Keratinocyte (primary cell): ENCODE measurements around the gene MSI2.

Experiments used
- EZH2 ChIP-seq: IDR thresholded peaks from one replicate; pipeline ENCODE4 v1.6.1; 2012; ENCODE audit warnings: inconsistent platforms, mild to moderate bottlenecking, low read length, moderate library complexity
- TF ChIP-seq, protein P1 (sequence below), 3 experiments: IDR thresholded peaks in 1 of 3; conservative IDR thresholded peaks in 1 of 3; optimal IDR thresholded peaks in 1 of 3; 2 replicates in 2 of 3; 3 replicates in 1 of 3; pipeline versions ENCODE3 to v1.5.1; 2011; ENCODE audit warnings: low read length in 3 of 3, mild to moderate bottlenecking in 3 of 3, moderate library complexity in 2 of 3, control low read depth in 1 of 3, inconsistent platforms in 1 of 3; ENCODE audit not compliant: insufficient read depth in 2 of 3; ENCODE audit errors: extremely low read depth in 1 of 3

DNA sequence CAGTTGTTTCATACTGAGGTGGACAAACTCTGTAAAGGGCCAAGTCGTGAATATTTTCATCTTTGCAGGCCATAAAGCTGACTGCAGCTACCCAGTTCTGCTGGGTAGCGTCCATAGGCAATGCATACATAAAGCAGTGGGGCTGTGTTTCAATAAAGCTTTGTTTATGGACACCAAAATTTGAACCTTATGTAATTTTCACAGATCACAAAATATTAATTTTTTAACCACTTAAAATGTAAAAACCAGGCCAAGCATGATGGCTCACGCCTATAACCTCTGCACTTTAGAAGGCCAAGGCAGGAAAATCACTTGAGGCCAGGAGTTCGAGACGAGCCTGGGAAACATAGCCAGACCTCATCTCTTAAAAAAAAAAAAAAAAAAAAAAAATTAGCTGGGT, 340.8 kb downstream of the MSI2 start:
- TF ChIP-seq EZH2 = no peak
- TF ChIP-seq, protein P1, sequence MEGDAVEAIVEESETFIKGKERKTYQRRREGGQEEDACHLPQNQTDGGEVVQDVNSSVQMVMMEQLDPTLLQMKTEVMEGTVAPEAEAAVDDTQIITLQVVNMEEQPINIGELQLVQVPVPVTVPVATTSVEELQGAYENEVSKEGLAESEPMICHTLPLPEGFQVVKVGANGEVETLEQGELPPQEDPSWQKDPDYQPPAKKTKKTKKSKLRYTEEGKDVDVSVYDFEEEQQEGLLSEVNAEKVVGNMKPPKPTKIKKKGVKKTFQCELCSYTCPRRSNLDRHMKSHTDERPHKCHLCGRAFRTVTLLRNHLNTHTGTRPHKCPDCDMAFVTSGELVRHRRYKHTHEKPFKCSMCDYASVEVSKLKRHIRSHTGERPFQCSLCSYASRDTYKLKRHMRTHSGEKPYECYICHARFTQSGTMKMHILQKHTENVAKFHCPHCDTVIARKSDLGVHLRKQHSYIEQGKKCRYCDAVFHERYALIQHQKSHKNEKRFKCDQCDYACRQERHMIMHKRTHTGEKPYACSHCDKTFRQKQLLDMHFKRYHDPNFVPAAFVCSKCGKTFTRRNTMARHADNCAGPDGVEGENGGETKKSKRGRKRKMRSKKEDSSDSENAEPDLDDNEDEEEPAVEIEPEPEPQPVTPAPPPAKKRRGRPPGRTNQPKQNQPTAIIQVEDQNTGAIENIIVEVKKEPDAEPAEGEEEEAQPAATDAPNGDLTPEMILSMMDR (optimal IDR thresholded peaks at IDR 0.05 in 1 of 3, IDR thresholded peaks at IDR 0.05 in 1 of 3, conservative IDR thresholded peaks at IDR 0.05 in 1 of 3; ENCODE audit: extremely low read depth in 1 of 3, insufficient read depth in 2 of 3, low read length in 3 of 3) = no peak
